IMR-90 (cell line): ENCODE data around the gene ADGRV1. TPM values are rescaled to one million over a fixed set of nuclear protein-coding genes. Genes with fewer than 3 reads are reported as not detected.

Experiments used
- ATAC-seq: fragments of 200-7000 bp; cut with Tn5 transposase; 2 replicates; pipeline ENCODE4 v1.9.1; 2020; ENCODE audit warnings: low read depth, mild to moderate bottlenecking, moderate library complexity
- BruUV-seq: library from RNA; stranded (reverse); fragments of 400-500 nt; replicated peaks from 2 replicates; lab custom pipeline; 2021; lab: Mats Ljungman, UMichigan
- CTCF ChIA-PET: fragments of 300-600 bp; formaldehyde crosslinking; extraction: SDS; loops from one replicate; lab custom pipeline; 2021; ENCODE audit warnings: antibody characterized with exemption; lab: Yijun Ruan, JAX
- POLR2A ChIA-PET: fragments of 300-600 bp; sonication (Branson Sonifier 250); formaldehyde crosslinking; loops from one replicate; lab custom pipeline; 2022; ENCODE audit warnings: antibody characterized with exemption; ENCODE audit not compliant: unreplicated experiment; lab: Charles Lee
- DNase-seq: peaks from one replicate; pipeline ENCODE4 v3.0.0; 2013
- H2AFZ ChIP-seq: replicated peaks from 2 replicates; pipeline ENCODE3; 2013; ENCODE audit warnings: low read length, mild to moderate bottlenecking; ENCODE audit not compliant: poor library complexity
- H2AK5ac ChIP-seq: 2 replicates; pipeline ENCODE4 v1.6.1; 2013; ENCODE audit warnings: low read depth, low read length, inconsistent platforms
- H2AK9ac ChIP-seq: replicated peaks from 2 replicates; pipeline ENCODE3; 2013; ENCODE audit warnings: mild to moderate bottlenecking, low read depth, low read length, moderate library complexity; ENCODE audit not compliant: poor library complexity
- H2BK120ac ChIP-seq: 2 replicates; pipeline ENCODE4 v1.6.1; 2013; ENCODE audit warnings: low read depth, low read length, inconsistent platforms
- H2BK15ac ChIP-seq: 3 replicates; pipeline ENCODE4 v1.6.1; 2013; ENCODE audit warnings: low read depth, low read length, inconsistent platforms
- H2BK20ac ChIP-seq: 2 replicates; pipeline ENCODE4 v1.6.1; 2013; ENCODE audit warnings: low read depth, mild to moderate bottlenecking, inconsistent platforms, low read length, moderate library complexity
- H2BK5ac ChIP-seq: 2 replicates; pipeline ENCODE4 v1.6.1; 2013; ENCODE audit warnings: mild to moderate bottlenecking, low read depth, low read length, inconsistent platforms; ENCODE audit not compliant: poor library complexity, severe bottlenecking
- H3K14ac ChIP-seq: replicated peaks from 2 replicates; pipeline ENCODE4 v1.6.1; 2013; ENCODE audit warnings: low read depth, low read length, inconsistent platforms
- H3K18ac ChIP-seq: 2 replicates; pipeline ENCODE4 v1.6.1; 2013; ENCODE audit warnings: low read depth, low read length, control low read depth
- H3K23ac ChIP-seq: 2 replicates; pipeline ENCODE4 v1.6.1; 2013; ENCODE audit warnings: low read depth, low read length, inconsistent platforms
- H3K27ac ChIP-seq: 2 replicates; pipeline ENCODE4 v1.5.1; 2013; ENCODE audit warnings: mild to moderate bottlenecking, control low read depth, low read length; ENCODE audit not compliant: insufficient read depth
- H3K27me3 ChIP-seq: 2 replicates; pipeline ENCODE4 v1.6.1; 2013; ENCODE audit warnings: low read length; ENCODE audit not compliant: control insufficient read depth, insufficient read depth
- H3K36me3 ChIP-seq: 2 replicates; pipeline ENCODE4 v1.6.1; 2013; ENCODE audit warnings: low read length, mixed read lengths; ENCODE audit not compliant: control insufficient read depth, insufficient read depth
- H3K4ac ChIP-seq: 2 replicates; pipeline ENCODE4 v1.6.1; 2013; ENCODE audit warnings: low read depth, low read length, inconsistent platforms
- H3K4me1 ChIP-seq: 2 replicates; pipeline ENCODE4 v1.6.1; 2013; ENCODE audit warnings: low read length, mixed read lengths; ENCODE audit not compliant: control insufficient read depth, insufficient read depth
- H3K4me2 ChIP-seq: 2 replicates; pipeline ENCODE4 v1.6.1; 2013; ENCODE audit warnings: low read depth, mild to moderate bottlenecking, control low read depth, low read length, moderate library complexity
- H3K4me3 ChIP-seq: 2 replicates; pipeline ENCODE4 v1.5.1; 2013; ENCODE audit warnings: low read depth, mild to moderate bottlenecking, control low read depth, low read length, moderate library complexity; ENCODE audit not compliant: insufficient read depth
- H3K56ac ChIP-seq: 2 replicates; pipeline ENCODE4 v1.6.1; 2013; ENCODE audit warnings: low read length, inconsistent platforms; ENCODE audit not compliant: insufficient read depth; ENCODE audit errors: extremely low read depth
- H3K79me1 ChIP-seq, 2 experiments: 2 replicates each; pipeline ENCODE4 v1.6.1; 2013; ENCODE audit warnings: low read length in 2 of 2, inconsistent platforms in 1 of 2, low read depth in 1 of 2
- H3K9ac ChIP-seq: 2 replicates; pipeline ENCODE4 v1.6.1; 2013; ENCODE audit warnings: low read depth, low read length, control low read depth
- H3K9me1 ChIP-seq: 2 replicates; pipeline ENCODE4 v1.6.1; 2013; ENCODE audit warnings: low read length, inconsistent platforms; ENCODE audit not compliant: insufficient read depth
- H3K9me3 ChIP-seq: 2 replicates; pipeline ENCODE4 v1.6.1; 2013; ENCODE audit warnings: low read length; ENCODE audit not compliant: control insufficient read depth, insufficient read depth
- H4K20me1 ChIP-seq: 2 replicates; pipeline ENCODE4 v1.6.1; 2013; ENCODE audit warnings: low read length, inconsistent platforms; ENCODE audit not compliant: insufficient read depth
- H4K5ac ChIP-seq: 2 replicates; pipeline ENCODE4 v1.6.1; 2013; ENCODE audit warnings: mild to moderate bottlenecking, low read depth, low read length, control low read depth
- H4K8ac ChIP-seq, 2 experiments: 2 replicates each; pipeline ENCODE4 v1.6.1; 2013; ENCODE audit warnings: low read depth in 2 of 2, low read length in 2 of 2, control low read depth in 1 of 2, inconsistent platforms in 1 of 2
- H4K91ac ChIP-seq: 2 replicates; pipeline ENCODE4 v1.6.1; 2013; ENCODE audit warnings: low read depth, low read length, inconsistent platforms; ENCODE audit not compliant: insufficient read depth
- BHLHE40 ChIP-seq: fragments of 150-350 bp; IDR thresholded peaks from 2 replicates; pipeline ENCODE4 v1.6.1; 2016; ENCODE audit warnings: mild to moderate bottlenecking, low read depth, low read length
- CEBPB ChIP-seq: IDR thresholded peaks from 2 replicates; pipeline ENCODE4 v1.6.1; 2012; ENCODE audit warnings: low read depth, low read length, improper control_type of control experiment
- CHD1 ChIP-seq: IDR thresholded peaks from 2 replicates; pipeline ENCODE4 v1.6.1; 2012; ENCODE audit warnings: low read depth, low read length, improper control_type of control experiment
- FOS ChIP-seq: fragments of 150-350 bp; IDR thresholded peaks from 2 replicates; pipeline ENCODE4 v1.6.1; 2016; ENCODE audit warnings: low read depth, low read length
- MAFK ChIP-seq: IDR thresholded peaks from 2 replicates; pipeline ENCODE4 v1.6.1; 2012; ENCODE audit warnings: low read depth, low read length, improper control_type of control experiment
- MAZ ChIP-seq: IDR thresholded peaks from 2 replicates; pipeline ENCODE4 v1.6.1; 2012; ENCODE audit warnings: low read depth, mild to moderate bottlenecking, low read length, improper control_type of control experiment, moderate library complexity, borderline replicate concordance
- MXI1 ChIP-seq: IDR thresholded peaks from 2 replicates; pipeline ENCODE4 v1.6.1; 2012; ENCODE audit warnings: low read depth, mild to moderate bottlenecking, low read length, moderate library complexity, borderline replicate concordance
- NFE2L2 ChIP-seq: fragments of 150-350 bp; IDR thresholded peaks from 2 replicates; pipeline ENCODE4 v1.6.1; 2016; ENCODE audit warnings: low read depth, mild to moderate bottlenecking, low read length
- POLR2A ChIP-seq: IDR thresholded peaks from 2 replicates; pipeline ENCODE4 v1.6.1; 2012; ENCODE audit warnings: mild to moderate bottlenecking, low read depth, low read length
- RAD21 ChIP-seq: IDR thresholded peaks from 2 replicates; pipeline ENCODE4 v1.6.1; 2012; ENCODE audit warnings: low read length, improper control_type of control experiment
- RCOR1 ChIP-seq: IDR thresholded peaks from 2 replicates; pipeline ENCODE4 v1.6.1; 2012; ENCODE audit warnings: mild to moderate bottlenecking, low read length, improper control_type of control experiment; ENCODE audit not compliant: insufficient replicate concordance
- RFX5 ChIP-seq: IDR thresholded peaks from 2 replicates; pipeline ENCODE4 v1.8.0; 2012; ENCODE audit warnings: low read depth, mild to moderate bottlenecking, low read length, moderate library complexity
- SMC3 ChIP-seq: fragments of 150-350 bp; IDR thresholded peaks from 2 replicates; pipeline ENCODE4 v1.6.1; 2016; ENCODE audit warnings: low read depth, mild to moderate bottlenecking, antibody characterized with exemption, low read length, moderate library complexity
- WGBS, 2 experiments: methylation state at CpG; one replicate each; pipeline versions ENCODE4 v1.1.5 to v1.1.7; 2013; ENCODE audit warnings: missing lambda C conversion rate in 2 of 2; ENCODE audit not compliant: insufficient read length in 1 of 2; ENCODE audit errors: extremely low coverage in 2 of 2; 5-methylcytosine and 5-hydroxymethylcytosine counted together
- dilution Hi-C: fragments of 300-500 bp; cut with HindIII; formaldehyde crosslinking; loops from one replicate; pipeline ENCODE4 v1.14.3; 2018; ENCODE audit warnings: low sequenced_read_pairs; ENCODE audit not compliant: unreplicated experiment
- in situ Hi-C: fragments of 300-500 bp; cut with MboI; formaldehyde crosslinking; loops from 3 replicates; pipeline ENCODE4 v1.14.3; 2019; ENCODE audit warnings: low sequenced_read_pairs, inconsistent platforms, mixed read lengths
- intact Hi-C: fragments of 100-400 bp; cut with micrococcal nuclease; formaldehyde crosslinking; loops from 2 replicates; pipeline ENCODE4 v1.10.0; 2022
- polyA plus RNA-seq, 3 experiments: library from polyadenylated mRNA; depleted of rRNA; stranded (reverse); fragments of >200 nt; gene quantifications; 2 replicates each; pipeline ENCODE4 v1.2.3, GENCODE V29; 2012; ENCODE audit warnings: low replicate concordance in 1 of 3
- total RNA-seq: library from RNA; depleted of rRNA; stranded (reverse); fragments of >200 nt; gene quantifications from 2 replicates; pipeline ENCODE4 v1.2.3, GENCODE V29; 2012
- TF ChIP-seq, protein P1 (sequence below): fragments of 150-350 bp; IDR thresholded peaks from 2 replicates; pipeline ENCODE4 v1.6.1; 2017; ENCODE audit warnings: mild to moderate bottlenecking, antibody characterized with exemption, low read length, low read depth
- TF ChIP-seq, protein P2 (sequence below): fragments of 150-350 bp; IDR thresholded peaks from 2 replicates; pipeline ENCODE4 v1.6.1; 2016; ENCODE audit warnings: low read depth, mild to moderate bottlenecking, low read length, moderate library complexity, borderline replicate concordance
- TF ChIP-seq, protein P3 (sequence below): conservative IDR thresholded peaks from 2 replicates; pipeline ENCODE4 v1.5.1; 2012; ENCODE audit warnings: mild to moderate bottlenecking, low read depth, low read length, improper control_type of control experiment

ADGRV1 gene
- total and polyA plus RNA-seq, 2 of the 4 experiments (the other 2 are of a cell fraction) = under 0.01 TPM; not detected in 1

DNA sequence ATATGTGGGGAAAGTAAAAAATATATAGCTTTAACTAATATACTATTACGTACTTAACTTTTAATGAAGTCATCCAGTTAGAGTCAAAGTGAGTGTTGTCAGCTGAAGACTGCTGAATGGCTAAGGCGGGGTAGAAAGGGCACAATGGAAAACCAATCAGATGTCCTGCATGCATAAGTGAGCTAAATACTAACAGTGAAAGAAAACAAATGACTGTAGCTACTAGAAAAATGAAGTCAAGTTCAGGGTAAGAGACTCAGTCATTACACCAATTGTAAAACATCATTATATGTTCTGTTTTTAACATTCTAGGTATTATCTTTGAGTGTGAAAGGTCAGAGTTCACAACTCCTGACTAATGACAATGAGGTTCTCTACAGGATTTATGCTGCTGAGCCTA lies 295.2 kb downstream of the ADGRV1 start:
- ATAC-seq (no peak), DNase-seq (no peak)
- no peak overlapping the region for H3K23ac ChIP-seq
- H3K36me3 ChIP-seq = no peaks in the 10 kb centered on the region
- H3K14ac ChIP-seq = no peak overlapping the region
- no peak overlapping the region for H4K5ac ChIP-seq
- H4K8ac ChIP-seq = no peak overlapping the region
- dilution Hi-C loops (loop anchor here (25.0 kb wide), 1 partner anchor 559 kb away; no protein-coding TSS in a partner anchor), intact Hi-C loops (no loop called here), in situ Hi-C loops (no loop called here)
- H3K4me3 ChIP-seq = no peak overlapping the region
- no peaks in the 10 kb centered on the region for H3K27me3 ChIP-seq
- H4K91ac ChIP-seq = no peak overlapping the region
- H3K4me1 ChIP-seq = no peaks in the 10 kb centered on the region
- no TSS peak for BruUV-seq
- no peak overlapping the region for H2AFZ ChIP-seq
- H2AK5ac ChIP-seq = no peak overlapping the region
- H3K27ac ChIP-seq = no peak overlapping the region
- H3K9me3 ChIP-seq = no peaks in the 10 kb centered on the region
- H3K9ac ChIP-seq = no peak overlapping the region
- H2BK15ac ChIP-seq = no peak overlapping the region
- H3K9me1 ChIP-seq = no peaks in the 10 kb centered on the region
- H3K4me2 ChIP-seq = no peak overlapping the region
- H2BK5ac ChIP-seq = no peak overlapping the region
- no peak for TF ChIP-seq RAD21
- no peak for TF ChIP-seq BHLHE40
- TF ChIP-seq, protein P1, sequence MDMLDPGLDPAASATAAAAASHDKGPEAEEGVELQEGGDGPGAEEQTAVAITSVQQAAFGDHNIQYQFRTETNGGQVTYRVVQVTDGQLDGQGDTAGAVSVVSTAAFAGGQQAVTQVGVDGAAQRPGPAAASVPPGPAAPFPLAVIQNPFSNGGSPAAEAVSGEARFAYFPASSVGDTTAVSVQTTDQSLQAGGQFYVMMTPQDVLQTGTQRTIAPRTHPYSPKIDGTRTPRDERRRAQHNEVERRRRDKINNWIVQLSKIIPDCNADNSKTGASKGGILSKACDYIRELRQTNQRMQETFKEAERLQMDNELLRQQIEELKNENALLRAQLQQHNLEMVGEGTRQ = no peak
- no peak for TF ChIP-seq RFX5
- TF ChIP-seq SMC3 = no peak
- no peak for TF ChIP-seq CEBPB
- no peak for TF ChIP-seq FOS
- TF ChIP-seq, protein P2, sequence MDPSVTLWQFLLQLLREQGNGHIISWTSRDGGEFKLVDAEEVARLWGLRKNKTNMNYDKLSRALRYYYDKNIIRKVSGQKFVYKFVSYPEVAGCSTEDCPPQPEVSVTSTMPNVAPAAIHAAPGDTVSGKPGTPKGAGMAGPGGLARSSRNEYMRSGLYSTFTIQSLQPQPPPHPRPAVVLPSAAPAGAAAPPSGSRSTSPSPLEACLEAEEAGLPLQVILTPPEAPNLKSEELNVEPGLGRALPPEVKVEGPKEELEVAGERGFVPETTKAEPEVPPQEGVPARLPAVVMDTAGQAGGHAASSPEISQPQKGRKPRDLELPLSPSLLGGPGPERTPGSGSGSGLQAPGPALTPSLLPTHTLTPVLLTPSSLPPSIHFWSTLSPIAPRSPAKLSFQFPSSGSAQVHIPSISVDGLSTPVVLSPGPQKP = no peak
- TF ChIP-seq MXI1 = no peak
- TF ChIP-seq POLR2A = no peak
- TF ChIP-seq NFE2L2 = no peak
- no peak for TF ChIP-seq MAZ
- no peak for TF ChIP-seq MAFK
- TF ChIP-seq CHD1 = no peak
- no peak for TF ChIP-seq RCOR1
- TF ChIP-seq, protein P3, sequence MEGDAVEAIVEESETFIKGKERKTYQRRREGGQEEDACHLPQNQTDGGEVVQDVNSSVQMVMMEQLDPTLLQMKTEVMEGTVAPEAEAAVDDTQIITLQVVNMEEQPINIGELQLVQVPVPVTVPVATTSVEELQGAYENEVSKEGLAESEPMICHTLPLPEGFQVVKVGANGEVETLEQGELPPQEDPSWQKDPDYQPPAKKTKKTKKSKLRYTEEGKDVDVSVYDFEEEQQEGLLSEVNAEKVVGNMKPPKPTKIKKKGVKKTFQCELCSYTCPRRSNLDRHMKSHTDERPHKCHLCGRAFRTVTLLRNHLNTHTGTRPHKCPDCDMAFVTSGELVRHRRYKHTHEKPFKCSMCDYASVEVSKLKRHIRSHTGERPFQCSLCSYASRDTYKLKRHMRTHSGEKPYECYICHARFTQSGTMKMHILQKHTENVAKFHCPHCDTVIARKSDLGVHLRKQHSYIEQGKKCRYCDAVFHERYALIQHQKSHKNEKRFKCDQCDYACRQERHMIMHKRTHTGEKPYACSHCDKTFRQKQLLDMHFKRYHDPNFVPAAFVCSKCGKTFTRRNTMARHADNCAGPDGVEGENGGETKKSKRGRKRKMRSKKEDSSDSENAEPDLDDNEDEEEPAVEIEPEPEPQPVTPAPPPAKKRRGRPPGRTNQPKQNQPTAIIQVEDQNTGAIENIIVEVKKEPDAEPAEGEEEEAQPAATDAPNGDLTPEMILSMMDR = no peak
- no peak overlapping the region for H2BK20ac ChIP-seq
- no peak overlapping the region for H2AK9ac ChIP-seq
- no peak overlapping the region for H2BK120ac ChIP-seq
- ChIA-PET CTCF (no interaction called here), POLR2A (no interaction called here)
- H3K79me1 ChIP-seq = no peaks in the 10 kb centered on the region
- no CpG with 5 or more reads among the region's 2 CpGs for WGBS, 2 experiments
- no peaks in the 10 kb centered on the region for H4K20me1 ChIP-seq
- no peak overlapping the region for H3K18ac ChIP-seq
- no peak overlapping the region for H3K4ac ChIP-seq
- H3K56ac ChIP-seq = no peak overlapping the region
